GM12873 (cell line): ENCODE results near the gene KATNA1.
A peak's percentile ranks its signal among the peaks of the same experiment; 100 is the strongest.

Source experiments
- CTCF ChIP-seq: IDR thresholded peaks from 2 replicates; pipeline ENCODE4 v1.5.1; 2012; ENCODE audit warnings: low read depth, mild to moderate bottlenecking, moderate library complexity, low read length, control low read depth; ENCODE audit not compliant: insufficient read depth; ENCODE audit errors: missing control alignments

Gene KATNA1

GRCh38 chr6:149565527-149566409 is 82.7 kb downstream of the KATNA1 start, which contains the start of gene GINM1:
Gene GINM1 (plus strand): TSS chr6:149566375. CDS start chr6:149566415, 40 bp downstream.
- peak; percentile 75 for TF ChIP-seq CTCF

GRCh38 chr6:149563928-149564325 is 84.6 kb downstream of the KATNA1 start:
- TF ChIP-seq CTCF, result no peak

- TF ChIP-seq CTCF, result no peak
Measured at GRCh38 chr6:149563203-149563927, 85.1 kb downstream of the KATNA1 start.

- peak; percentile 67 for TF ChIP-seq CTCF
Measured at GRCh38 chr6:149560736-149561135, 87.8 kb downstream of the KATNA1 start.

GRCh38 chr6:149559389-149559788 is 89.1 kb downstream of the KATNA1 start:
- TF ChIP-seq CTCF, result no peak

GRCh38 chr6:149558029-149558428 is 90.5 kb downstream of the KATNA1 start:
- no peak for TF ChIP-seq CTCF

- no peak for TF ChIP-seq CTCF
Measured at GRCh38 chr6:149551920-149552319, 96.6 kb downstream of the KATNA1 start.
